ENCODE results near the gene ALDH9A1.

Gene ALDH9A1

DNA sequence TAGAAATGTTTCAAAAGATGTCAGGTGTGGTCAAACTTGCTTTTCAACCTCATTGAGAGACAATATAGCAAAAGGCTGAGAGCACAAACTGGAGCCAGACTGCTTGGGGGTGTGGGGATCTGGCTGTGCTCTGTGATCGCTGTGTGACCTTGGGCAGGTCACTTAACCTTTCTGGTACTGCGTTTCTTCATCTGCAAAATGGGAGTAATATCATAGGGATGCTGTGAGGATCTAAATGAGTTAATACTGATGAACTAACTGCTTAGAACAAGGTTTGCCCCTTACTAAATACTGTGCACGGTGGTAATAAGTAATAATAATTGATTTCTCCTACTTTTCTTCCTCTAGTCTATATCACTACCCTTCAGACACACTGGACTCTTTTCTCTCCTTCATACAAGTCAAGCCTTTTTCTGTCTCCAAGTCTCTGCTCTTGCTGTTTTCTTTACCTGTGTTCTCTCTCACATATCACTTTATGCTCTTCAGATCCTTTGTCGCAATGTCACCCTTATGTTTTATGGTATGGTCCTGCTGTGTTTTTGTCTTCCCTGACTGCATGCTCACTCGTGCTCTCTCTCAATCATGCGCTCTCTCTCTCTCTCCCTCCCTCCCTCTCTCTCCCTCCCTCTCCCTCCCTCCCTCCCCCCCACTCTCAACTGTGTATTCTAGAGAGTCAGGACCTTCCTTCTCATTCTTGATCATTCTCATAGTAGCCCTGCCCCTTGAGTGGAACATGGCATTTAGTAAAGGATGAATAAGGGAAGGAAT lies 64.0 kb downstream of the ALDH9A1 start:
- H3K4me3 ChIP-seq (replicated peaks; ENCODE audit: low read depth, low read length), result no peak overlapping the region
- TF ChIP-seq CTCF (IDR thresholded peaks at IDR 0.05; ENCODE audit: low read depth, low read length, missing control alignments), result no peak
- DNase-seq (ENCODE audit: extremely low read depth, low read depth), result no peak

DNA sequence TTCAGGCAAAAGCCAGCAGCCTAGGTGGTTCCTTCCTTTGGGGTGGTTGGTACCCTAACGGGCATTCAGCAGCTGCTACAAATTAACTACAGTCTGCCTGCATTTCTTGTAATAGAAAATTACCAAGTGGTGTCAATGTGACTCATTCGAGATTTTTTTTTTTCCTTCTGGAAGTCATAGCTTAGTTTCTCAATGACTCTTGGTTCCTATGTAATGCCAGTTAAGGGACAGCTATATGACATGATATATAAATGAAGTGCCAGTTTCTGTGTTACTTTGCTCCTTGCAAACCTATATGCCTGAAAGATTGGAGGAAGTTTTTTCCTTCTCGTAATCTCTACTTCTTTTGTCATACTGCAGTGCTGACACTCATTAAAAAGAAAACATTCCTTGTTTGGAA lies 64.7 kb downstream of the ALDH9A1 start:
- no peak for TF ChIP-seq CTCF (IDR thresholded peaks at IDR 0.05; ENCODE audit: low read depth, low read length, missing control alignments)
- DNase-seq (ENCODE audit: extremely low read depth, low read depth), result no peak
- no peak overlapping the region for H3K4me3 ChIP-seq (replicated peaks; ENCODE audit: low read depth, low read length)

GRCh38 chr1:165632491-165632890 lies 65.9 kb downstream of the ALDH9A1 start:
- H3K4me3 ChIP-seq (replicated peaks; ENCODE audit: low read depth, low read length), result peak overlapping the region; percentile 60
- no peak for TF ChIP-seq CTCF (IDR thresholded peaks at IDR 0.05; ENCODE audit: low read depth, low read length, missing control alignments)
- no peak for DNase-seq (ENCODE audit: extremely low read depth, low read depth)

DNA sequence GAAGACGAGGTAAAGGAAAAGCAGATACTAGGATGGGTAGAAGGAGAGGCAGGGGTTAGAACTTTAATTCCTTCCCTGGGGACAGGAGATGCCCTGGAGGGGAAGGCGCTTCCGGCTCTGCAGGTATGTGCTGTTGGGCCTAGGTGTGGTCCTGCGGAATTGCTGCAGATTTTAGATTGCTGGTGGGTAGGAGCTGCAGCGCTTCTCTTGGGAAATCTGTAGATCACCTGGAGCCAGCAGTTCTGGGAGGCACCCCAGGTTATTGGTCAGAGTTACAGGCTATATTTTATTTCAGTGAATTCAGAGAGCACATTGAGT lies 66.3 kb downstream of the ALDH9A1 start:
- no peak for TF ChIP-seq CTCF (IDR thresholded peaks at IDR 0.05; ENCODE audit: low read depth, low read length, missing control alignments)
- DNase-seq (ENCODE audit: extremely low read depth, low read depth), result no peak
- H3K4me3 ChIP-seq (replicated peaks; ENCODE audit: low read depth, low read length), result peak overlapping the region; percentile 60

DNA sequence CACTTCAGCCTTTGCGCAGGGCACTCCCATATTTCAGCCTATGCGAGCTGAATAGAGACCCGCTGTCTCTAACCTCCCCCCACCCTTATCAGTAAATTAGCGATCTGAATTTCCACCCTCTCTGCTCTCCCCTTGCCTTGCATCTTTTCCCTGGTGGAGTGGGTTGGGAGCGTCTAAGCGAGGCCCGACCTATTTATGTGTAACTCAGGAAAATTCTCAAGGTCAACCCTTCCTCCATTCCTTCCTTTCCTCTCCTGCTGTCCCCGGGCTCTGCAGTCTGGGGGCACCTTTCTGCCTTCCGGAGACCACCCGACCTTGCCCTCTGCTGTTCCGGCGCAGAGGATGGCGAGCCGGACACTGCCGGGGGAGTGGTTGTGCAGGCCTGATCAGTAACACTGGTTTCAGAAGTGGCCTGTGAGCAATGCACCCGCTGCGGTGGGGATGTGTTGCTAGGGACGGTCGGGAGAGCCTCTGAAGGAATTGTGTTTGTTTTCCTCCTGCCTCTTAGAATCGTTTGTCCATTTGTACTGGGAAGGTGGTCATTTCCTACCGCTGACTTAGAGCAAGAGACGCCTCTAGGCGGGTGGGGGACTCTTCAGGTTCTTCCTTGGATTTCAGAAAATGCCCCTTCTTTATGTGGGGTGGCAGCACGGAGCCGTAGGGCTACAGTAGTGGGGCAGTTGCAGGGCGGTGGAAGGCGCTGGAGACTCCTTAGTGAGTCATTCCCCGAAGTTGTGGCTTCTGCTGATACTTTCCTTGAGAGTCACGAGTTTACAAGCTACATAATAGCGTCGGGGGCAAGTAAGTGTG lies 66.8 kb downstream of the ALDH9A1 start:
- DNase-seq (ENCODE audit: extremely low read depth, low read depth), result peak; percentile 62
- no peak for TF ChIP-seq CTCF (IDR thresholded peaks at IDR 0.05; ENCODE audit: low read depth, low read length, missing control alignments)
- H3K4me3 ChIP-seq (replicated peaks; ENCODE audit: low read depth, low read length), result peak overlapping the region; percentile 60

- no peak for TF ChIP-seq CTCF (IDR thresholded peaks at IDR 0.05; ENCODE audit: low read depth, low read length, missing control alignments)
- DNase-seq (ENCODE audit: extremely low read depth, low read depth), result peak; percentile 79
- H3K4me3 ChIP-seq (replicated peaks; ENCODE audit: low read depth, low read length), result peak within 1 kb of the TSS; percentile 60
These were observed 67.6 kb downstream of the ALDH9A1 start, which contains the start of gene MGST3 for GRCh38 chr1:165630629-165631341. MGST3 (plus strand) TSS chr1:165631234; CDS start chr1:165649848, 18,614 bp downstream.
